HEK293 (cell line): ENCODE data around the gene MAPRE3.
A peak's percentile ranks its signal among the peaks of the same experiment; 100 is the strongest.

Experiments used
- AEBP2 ChIP-seq: fragments of 450-650 bp; formaldehyde crosslinking; IDR thresholded peaks from 2 replicates; pipeline ENCODE4 v1.5.1; 2016; ENCODE audit warnings: missing biosample characterization, missing genetic modification characterization, borderline replicate concordance
- KLF10 ChIP-seq: fragments of 450-650 bp; IDR thresholded peaks from 2 replicates; pipeline ENCODE4 v1.5.1; 2018; ENCODE audit warnings: missing biosample characterization, mild to moderate bottlenecking, missing genetic modification characterization
- KLF16 ChIP-seq: fragments of 450-650 bp; formaldehyde crosslinking; IDR thresholded peaks from 2 replicates; pipeline ENCODE4 v1.5.1; 2017; ENCODE audit warnings: missing biosample characterization, missing genetic modification characterization
- KLF9 ChIP-seq: fragments of 450-650 bp; formaldehyde crosslinking; IDR thresholded peaks from 2 replicates; pipeline ENCODE4 v1.5.1; 2016; ENCODE audit warnings: missing biosample characterization, missing genetic modification characterization, low read depth
- SP2 ChIP-seq: fragments of 450-650 bp; formaldehyde crosslinking; IDR thresholded peaks from 2 replicates; pipeline ENCODE4 v1.5.1; 2016; ENCODE audit warnings: missing biosample characterization, missing genetic modification characterization
- SP3 ChIP-seq: fragments of 450-650 bp; formaldehyde crosslinking; IDR thresholded peaks from 2 replicates; pipeline ENCODE4 v1.5.1; 2016; ENCODE audit warnings: missing biosample characterization, missing genetic modification characterization
- YY2 ChIP-seq: fragments of 450-650 bp; formaldehyde crosslinking; IDR thresholded peaks from 2 replicates; pipeline ENCODE4 v1.5.1; 2016; ENCODE audit warnings: missing biosample characterization, missing genetic modification characterization
- ZBTB17 ChIP-seq: fragments of 450-650 bp; formaldehyde crosslinking; IDR thresholded peaks from 2 replicates; pipeline ENCODE4 v1.5.1; 2016; ENCODE audit warnings: missing biosample characterization, missing genetic modification characterization
- ZBTB21 ChIP-seq: fragments of 450-650 bp; formaldehyde crosslinking; IDR thresholded peaks from 2 replicates; pipeline ENCODE4 v1.5.1; 2017; ENCODE audit warnings: missing biosample characterization, missing genetic modification characterization
- ZBTB7A ChIP-seq: fragments of 450-650 bp; formaldehyde crosslinking; IDR thresholded peaks from 2 replicates; pipeline ENCODE4 v1.5.1; 2016; ENCODE audit warnings: low read depth, missing biosample characterization, missing genetic modification characterization
- ZFP37 ChIP-seq: fragments of 450-650 bp; formaldehyde crosslinking; IDR thresholded peaks from 2 replicates; pipeline ENCODE4 v1.5.1; 2016; ENCODE audit warnings: missing biosample characterization, missing genetic modification characterization
- ZNF155 ChIP-seq: fragments of 450-650 bp; formaldehyde crosslinking; IDR thresholded peaks from 2 replicates; pipeline ENCODE4 v1.5.1; 2016; ENCODE audit warnings: missing biosample characterization, missing genetic modification characterization
- ZNF169 ChIP-seq: fragments of 450-650 bp; formaldehyde crosslinking; IDR thresholded peaks from 2 replicates; pipeline ENCODE4 v1.5.1; 2016; ENCODE audit warnings: missing biosample characterization, missing genetic modification characterization
- ZNF214 ChIP-seq: fragments of 450-650 bp; formaldehyde crosslinking; IDR thresholded peaks from 2 replicates; pipeline ENCODE4 v1.5.1; 2017; ENCODE audit warnings: missing biosample characterization, mild to moderate bottlenecking, missing genetic modification characterization, borderline replicate concordance
- ZNF221 ChIP-seq: fragments of 450-650 bp; formaldehyde crosslinking; IDR thresholded peaks from 2 replicates; pipeline ENCODE4 v1.5.1; 2017; ENCODE audit warnings: missing biosample characterization, missing genetic modification characterization, borderline replicate concordance
- ZNF23 ChIP-seq: fragments of 450-650 bp; formaldehyde crosslinking; IDR thresholded peaks from 2 replicates; pipeline ENCODE4 v1.5.1; 2016; ENCODE audit warnings: missing biosample characterization, missing genetic modification characterization, borderline replicate concordance
- ZNF280C ChIP-seq: fragments of 450-650 bp; formaldehyde crosslinking; IDR thresholded peaks from 2 replicates; pipeline ENCODE4 v1.5.1; 2016; ENCODE audit warnings: missing biosample characterization, missing genetic modification characterization
- ZNF362 ChIP-seq: fragments of 450-650 bp; formaldehyde crosslinking; IDR thresholded peaks from 2 replicates; pipeline ENCODE4 v1.5.1; 2016; ENCODE audit warnings: missing biosample characterization, missing genetic modification characterization
- ZNF404 ChIP-seq: fragments of 450-650 bp; formaldehyde crosslinking; IDR thresholded peaks from 2 replicates; pipeline ENCODE4 v1.5.1; 2017; ENCODE audit warnings: missing biosample characterization, missing genetic modification characterization
- ZNF416 ChIP-seq: fragments of 450-650 bp; formaldehyde crosslinking; IDR thresholded peaks from 2 replicates; pipeline ENCODE4 v1.5.1; 2016; ENCODE audit warnings: missing biosample characterization, missing genetic modification characterization
- ZNF473 ChIP-seq: fragments of 450-650 bp; formaldehyde crosslinking; IDR thresholded peaks from 2 replicates; pipeline ENCODE4 v1.5.1; 2017; ENCODE audit warnings: missing biosample characterization, missing genetic modification characterization
- ZNF48 ChIP-seq: fragments of 450-650 bp; formaldehyde crosslinking; IDR thresholded peaks from 2 replicates; pipeline ENCODE4 v1.5.1; 2016; ENCODE audit warnings: missing biosample characterization, missing genetic modification characterization
- ZNF514 ChIP-seq: fragments of 450-650 bp; formaldehyde crosslinking; IDR thresholded peaks from 2 replicates; pipeline ENCODE4 v1.5.1; 2016; ENCODE audit warnings: missing biosample characterization, missing genetic modification characterization
- ZNF549 ChIP-seq: fragments of 450-650 bp; IDR thresholded peaks from 2 replicates; pipeline ENCODE4 v1.5.1; 2018; ENCODE audit warnings: missing biosample characterization, missing genetic modification characterization, mild to moderate bottlenecking, inconsistent platforms, moderate library complexity
- ZNF555 ChIP-seq: fragments of 450-650 bp; formaldehyde crosslinking; conservative IDR thresholded peaks from 2 replicates; pipeline ENCODE4 v1.5.1; 2017; ENCODE audit warnings: missing biosample characterization, mild to moderate bottlenecking, missing genetic modification characterization, inconsistent platforms
- ZNF571 ChIP-seq: fragments of 450-650 bp; formaldehyde crosslinking; IDR thresholded peaks from 2 replicates; pipeline ENCODE4 v1.5.0; 2017; ENCODE audit warnings: missing biosample characterization, missing genetic modification characterization
- ZNF596 ChIP-seq: fragments of 450-650 bp; IDR thresholded peaks from 2 replicates; pipeline ENCODE4 v1.5.0; 2018; ENCODE audit warnings: missing biosample characterization, mild to moderate bottlenecking, missing genetic modification characterization, moderate library complexity
- ZNF623 ChIP-seq: fragments of 450-650 bp; formaldehyde crosslinking; IDR thresholded peaks from 2 replicates; pipeline ENCODE4 v1.5.1; 2016; ENCODE audit warnings: missing biosample characterization, missing genetic modification characterization
- ZNF629 ChIP-seq: fragments of 450-650 bp; formaldehyde crosslinking; IDR thresholded peaks from 2 replicates; pipeline ENCODE4 v1.5.1; 2017; ENCODE audit warnings: missing biosample characterization, missing genetic modification characterization
- ZNF660 ChIP-seq: fragments of 450-650 bp; IDR thresholded peaks from 2 replicates; pipeline ENCODE4 v1.5.1; 2018; ENCODE audit warnings: missing biosample characterization, mild to moderate bottlenecking, missing genetic modification characterization
- ZNF692 ChIP-seq: fragments of 450-650 bp; formaldehyde crosslinking; IDR thresholded peaks from 2 replicates; pipeline ENCODE4 v1.5.1; 2016; ENCODE audit warnings: missing biosample characterization, missing genetic modification characterization
- ZNF768 ChIP-seq: fragments of 450-650 bp; formaldehyde crosslinking; IDR thresholded peaks from 2 replicates; pipeline ENCODE4 v1.5.1; 2018; ENCODE audit warnings: missing biosample characterization, mild to moderate bottlenecking, missing genetic modification characterization
- ZNF791 ChIP-seq: fragments of 450-650 bp; formaldehyde crosslinking; IDR thresholded peaks from 2 replicates; pipeline ENCODE4 v1.5.1; 2016; ENCODE audit warnings: missing biosample characterization, missing genetic modification characterization
- ZSCAN23 ChIP-seq: fragments of 450-650 bp; formaldehyde crosslinking; IDR thresholded peaks from 2 replicates; pipeline ENCODE4 v1.5.1; 2016; ENCODE audit warnings: missing biosample characterization, missing genetic modification characterization
- ZSCAN30 ChIP-seq: fragments of 450-650 bp; IDR thresholded peaks from 2 replicates; pipeline ENCODE4 v1.5.1; 2018; ENCODE audit warnings: missing biosample characterization, mild to moderate bottlenecking, missing genetic modification characterization, moderate library complexity
- ZXDB ChIP-seq: fragments of 450-650 bp; formaldehyde crosslinking; IDR thresholded peaks from 2 replicates; pipeline ENCODE4 v1.5.1; 2016; ENCODE audit warnings: missing biosample characterization, missing genetic modification characterization

MAPRE3 gene

GRCh38 chr2:27071277-27071989 lies 101.0 kb downstream of the MAPRE3 start, which contains the start of gene OST4 (continued):
- no peak for TF ChIP-seq ZNF362
- no peak for TF ChIP-seq ZBTB7A
- TF ChIP-seq ZNF169 = no peak
- TF ChIP-seq ZNF416 = no peak
- TF ChIP-seq ZNF214 (tag by site-specific recombination) = no peak
- no peak for TF ChIP-seq KLF16 (tag by site-specific recombination)
- TF ChIP-seq YY2 (tag by site-specific recombination) = peak; percentile 73
- no peak for TF ChIP-seq ZNF768 (tag by site-specific recombination)
- TF ChIP-seq ZNF555 = no peak
- no peak for TF ChIP-seq ZSCAN30 (tag by site-specific recombination)
- no peak for TF ChIP-seq ZNF404 (tag by site-specific recombination)
- TF ChIP-seq ZXDB (tag by site-specific recombination) = 0 out of 2 replicates have a peak, but pooled peaks have one; percentile 28
- 0 out of 2 replicates have a peak, but pooled peaks have one; percentile 59 for TF ChIP-seq ZNF660 (tag by site-specific recombination)
- TF ChIP-seq KLF10 (tag by site-specific recombination) = peak; percentile 90
- TF ChIP-seq ZNF596 = no peak
- no peak for TF ChIP-seq ZNF221 (tag by site-specific recombination)
- TF ChIP-seq ZNF549 (tag by site-specific recombination) = no peak
- TF ChIP-seq ZNF791 = no peak
- no peak for TF ChIP-seq SP3 (tag by site-specific recombination)
- TF ChIP-seq AEBP2 (tag by site-specific recombination) = no peak
- peak; percentile 83 for TF ChIP-seq KLF9 (tag by site-specific recombination)
- no peak for TF ChIP-seq ZNF48 (tag by site-specific recombination)
- no peak for TF ChIP-seq ZNF473 (tag by site-specific recombination)
- TF ChIP-seq ZNF629 (tag by site-specific recombination) = peak; percentile 93
- no peak for TF ChIP-seq ZNF23
- TF ChIP-seq ZSCAN23 = no peak
- no peak for TF ChIP-seq ZNF623 (tag by site-specific recombination)
- no peak for TF ChIP-seq ZNF692 (tag by site-specific recombination)
- peak; percentile 78 for TF ChIP-seq ZBTB21 (tag by site-specific recombination)
- no peak for TF ChIP-seq ZNF155 (tag by site-specific recombination)
- no peak for TF ChIP-seq ZBTB17 (tag by site-specific recombination)
- no peak for TF ChIP-seq ZNF514 (tag by site-specific recombination)
- peak; percentile 47 for TF ChIP-seq SP2 (tag by site-specific recombination)
- 0 out of 2 replicates have a peak, but pooled peaks have one; percentile 35 for TF ChIP-seq ZFP37 (tag by site-specific recombination)
- TF ChIP-seq ZNF280C (tag by site-specific recombination) = no peak
- TF ChIP-seq ZNF571 = no peak
